Stimulated activated CD8-positive, alpha-beta memory T cell treated with anti-CD3 and anti-CD28 coated beads, Interleukin-12 subunit alpha, Interleukin-12 subunit beta, amount 100 ng/mL, for 24 hours (primary cell): ENCODE measurements around the gene DTWD1.
"Not testable (repeated sequence)": the region's sequence is repeated elsewhere in the genome, so short reads cannot be mapped to it uniquely, and the experiment has no call there.

ENCODE experiments used
- DNase-seq: peaks from one replicate; pipeline ENCODE4 v3.0.0-alpha.2; 2020; ENCODE audit errors: extremely low read depth

DTWD1 gene

DNA sequence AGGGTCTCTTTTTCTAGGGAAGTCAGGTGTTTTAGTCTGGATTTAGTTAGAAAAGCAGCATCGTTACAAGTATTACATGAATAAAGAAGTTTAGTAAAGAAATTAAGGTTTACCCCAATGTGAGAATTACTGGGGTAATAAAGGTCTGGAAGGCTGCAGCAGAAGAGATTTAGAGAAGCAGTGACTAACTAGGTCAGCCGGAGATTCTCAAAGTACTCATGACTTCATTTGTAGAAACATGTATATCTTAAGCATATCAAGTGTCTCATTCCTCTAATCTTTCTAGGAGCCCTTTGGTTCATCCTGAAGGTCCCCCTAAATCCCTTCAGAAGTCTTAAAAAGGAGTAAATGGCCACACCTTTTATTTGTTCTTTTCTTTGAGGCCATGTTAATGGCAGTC lies 26.0 kb downstream of the DTWD1 start:
- DNase-seq, result no peak

DNA sequence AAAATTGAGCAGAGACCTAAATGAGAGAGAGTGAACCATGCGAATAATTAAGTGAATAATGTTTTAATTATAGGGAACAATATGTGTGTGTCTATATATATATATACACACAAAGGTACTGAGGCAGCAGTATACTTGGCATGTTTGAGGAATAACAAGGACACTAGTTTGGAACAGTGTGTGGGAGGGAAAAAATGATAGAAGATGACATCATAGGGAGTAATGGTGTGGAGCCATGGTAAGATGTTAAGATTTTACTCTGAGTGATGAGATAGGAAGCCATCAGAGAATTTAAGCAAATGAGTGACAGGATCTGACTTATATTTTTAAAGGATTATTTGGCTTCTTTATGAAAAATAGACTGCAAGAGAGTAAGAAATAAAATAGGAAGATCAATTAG lies 29.1 kb downstream of the DTWD1 start:
- no peak for DNase-seq

DNA sequence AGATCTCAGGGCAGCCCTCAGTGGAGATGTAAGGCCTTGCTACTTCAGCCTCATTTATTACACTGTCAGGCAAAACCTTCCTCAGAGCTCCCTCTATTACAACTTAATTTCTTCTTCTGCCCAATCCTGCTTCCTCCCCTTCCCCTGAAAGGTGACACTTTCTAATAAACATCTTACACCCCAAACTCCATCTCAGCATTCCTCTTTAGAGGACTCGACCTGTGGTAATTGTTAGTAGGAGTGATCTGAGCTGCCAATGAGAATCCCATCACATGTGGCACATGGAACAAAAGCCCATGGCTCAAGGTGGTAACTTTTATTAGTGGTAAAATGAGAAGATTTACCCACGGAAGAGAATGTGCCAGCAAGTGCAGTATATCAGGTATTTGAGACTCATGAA lies 29.8 kb downstream of the DTWD1 start:
- no peak for DNase-seq

DNA sequence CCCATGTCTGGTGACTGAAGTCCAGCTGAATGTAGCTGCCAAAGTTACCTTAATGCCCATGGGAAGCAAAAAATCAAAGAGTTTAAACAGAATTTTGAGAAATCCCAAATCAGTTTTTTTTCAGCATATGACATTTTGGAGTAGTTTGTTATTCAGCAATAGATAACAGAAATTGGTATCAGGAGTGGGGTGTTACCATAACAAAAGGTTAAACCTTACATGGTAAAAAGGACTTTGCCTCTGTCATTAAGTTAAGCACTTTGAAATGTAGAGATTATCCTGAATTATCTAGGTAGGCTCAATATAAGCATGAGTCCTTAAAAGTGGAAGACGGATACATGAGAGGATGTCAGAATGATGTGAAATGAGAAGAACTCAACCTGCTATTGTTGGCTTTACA lies 32.1 kb downstream of the DTWD1 start:
- DNase-seq, result no peak

DNA sequence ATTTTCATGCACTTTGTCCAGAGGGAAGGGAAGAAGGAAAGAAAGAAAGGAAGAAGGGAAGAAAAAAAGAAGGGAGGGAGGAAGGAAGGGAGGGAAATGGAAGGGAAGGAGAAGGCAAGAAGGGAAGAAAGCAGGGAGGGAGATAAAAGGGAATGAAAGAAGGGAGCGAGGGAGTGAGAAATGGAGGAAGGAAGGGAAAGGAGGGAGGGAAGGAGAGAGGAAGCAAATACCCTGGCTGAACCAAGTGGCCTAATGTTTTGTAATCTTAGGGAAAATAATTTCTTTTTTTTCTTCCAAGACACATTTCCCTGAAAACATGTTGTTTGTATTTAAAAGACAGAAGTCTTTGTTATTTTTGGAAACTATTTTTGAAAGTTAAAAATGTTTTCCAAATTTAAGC lies 35.9 kb downstream of the DTWD1 start:
- DNase-seq, result no peak

DNA sequence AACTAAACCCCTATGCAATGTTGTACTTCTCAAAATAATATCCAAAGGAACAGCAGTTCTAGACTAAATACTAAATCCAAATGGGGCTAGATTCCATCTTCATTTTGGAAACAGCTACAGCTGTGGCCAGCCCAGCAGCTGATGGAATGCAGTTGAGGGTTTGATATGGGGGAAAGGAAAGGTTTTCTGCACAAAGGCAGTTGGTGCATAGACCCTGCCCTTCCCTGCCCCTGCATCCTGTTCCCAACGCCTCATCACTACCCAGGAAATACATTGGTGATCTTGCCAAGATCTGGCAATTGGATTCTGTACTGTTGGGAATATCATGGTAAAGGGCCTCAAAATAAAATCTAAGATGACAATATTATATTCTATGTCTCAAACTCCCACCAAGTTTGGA lies 43.9 kb downstream of the DTWD1 start:
- DNase-seq, result no peak

DNA sequence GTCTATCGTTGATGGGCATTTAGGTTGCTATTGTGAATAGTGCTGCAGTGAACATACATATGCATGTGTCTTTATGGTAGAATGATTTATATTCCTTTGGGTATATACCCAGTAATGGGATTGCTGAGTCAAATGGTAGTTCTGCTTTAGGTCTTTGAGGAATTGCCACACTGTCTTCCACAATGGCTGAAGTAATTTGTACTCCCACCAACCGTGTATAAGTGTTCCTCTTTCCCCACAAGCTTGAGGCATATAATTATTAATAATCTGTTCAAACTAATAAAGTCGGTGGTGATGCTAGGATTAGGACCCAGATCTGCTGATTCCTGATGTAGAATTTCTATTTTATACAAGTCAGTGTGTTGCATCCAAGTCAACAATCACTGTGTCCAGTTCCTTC lies 45.6 kb downstream of the DTWD1 start:
- DNase-seq, result not testable (repeated sequence)

DNA sequence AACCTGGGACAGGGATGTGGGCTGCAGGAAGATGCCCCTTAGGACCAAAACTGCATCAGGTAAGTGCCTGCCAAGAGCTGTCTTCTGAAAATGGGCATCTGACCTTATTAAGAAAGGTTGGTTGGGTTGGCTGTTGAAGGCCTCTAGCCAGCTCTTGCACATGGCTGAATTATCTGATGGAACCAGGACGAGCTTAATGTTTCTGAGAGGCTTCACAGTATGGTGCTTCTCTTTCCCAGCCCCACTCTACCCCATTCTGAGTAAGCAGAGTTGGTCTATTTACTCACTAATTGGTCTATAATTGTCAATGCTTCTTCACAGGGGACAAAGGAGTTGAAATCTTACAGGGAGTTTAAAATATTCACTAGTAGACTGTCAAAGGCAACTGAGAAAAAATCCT lies 48.4 kb downstream of the DTWD1 start:
- no peak for DNase-seq

DNA sequence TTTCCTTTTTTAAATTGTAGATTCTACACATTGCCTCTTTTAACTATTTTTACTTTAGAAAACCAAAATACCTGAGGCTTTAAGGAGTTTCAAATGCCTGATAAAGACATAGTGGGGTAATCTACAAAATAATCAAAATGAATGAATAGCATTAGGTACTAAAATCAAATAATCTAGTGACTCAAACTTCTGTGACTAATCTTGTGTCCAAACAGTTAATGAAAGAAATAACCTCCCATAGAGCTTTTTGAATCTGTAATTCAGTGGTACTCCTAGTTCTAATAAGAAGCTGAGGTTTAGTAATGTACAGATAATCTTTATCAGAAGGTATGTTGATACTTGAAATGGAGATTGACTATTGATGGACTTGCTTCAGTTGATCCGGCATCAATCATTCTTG lies 53.0 kb downstream of the DTWD1 start:
- DNase-seq, result no peak

DNA sequence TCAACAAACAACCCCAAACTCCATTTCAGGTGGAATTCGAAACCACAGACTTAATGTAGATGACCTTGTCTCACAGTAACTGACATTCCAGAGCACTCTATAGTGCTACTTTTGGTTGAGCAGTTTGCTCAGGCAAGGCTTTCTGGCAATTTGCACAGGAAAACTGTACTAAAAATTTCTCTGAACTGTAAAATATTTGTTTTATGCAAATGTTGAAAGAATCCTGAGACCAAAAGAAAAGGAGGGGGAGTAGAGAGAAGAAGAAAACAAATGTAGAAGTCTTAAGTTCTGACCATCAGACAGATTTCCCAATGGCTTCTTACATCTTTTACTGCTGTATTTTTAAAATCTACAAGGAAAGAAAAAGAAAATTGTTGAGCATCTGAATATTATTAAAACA lies 53.5 kb downstream of the DTWD1 start:
- no peak for DNase-seq

DNA sequence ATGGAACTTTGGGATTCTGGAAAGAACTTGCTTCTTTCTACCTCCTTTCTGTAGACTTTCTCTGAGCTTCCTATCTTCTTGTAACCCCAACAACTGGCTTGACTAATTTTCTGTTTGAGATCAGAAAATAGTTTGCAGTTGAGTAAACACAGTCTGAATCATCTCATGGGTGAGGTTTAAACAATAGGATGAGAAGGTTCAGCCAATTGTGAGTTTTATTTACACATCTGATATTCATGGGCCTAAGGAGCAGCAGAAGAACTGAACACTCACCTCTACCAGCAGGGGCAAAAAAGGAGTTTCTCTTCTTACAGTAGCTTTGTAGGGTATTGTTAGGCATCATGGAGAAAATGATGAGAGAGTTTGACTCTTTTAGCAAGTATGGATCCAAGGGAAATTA lies 54.2 kb downstream of the DTWD1 start:
- DNase-seq, result no peak

DNA sequence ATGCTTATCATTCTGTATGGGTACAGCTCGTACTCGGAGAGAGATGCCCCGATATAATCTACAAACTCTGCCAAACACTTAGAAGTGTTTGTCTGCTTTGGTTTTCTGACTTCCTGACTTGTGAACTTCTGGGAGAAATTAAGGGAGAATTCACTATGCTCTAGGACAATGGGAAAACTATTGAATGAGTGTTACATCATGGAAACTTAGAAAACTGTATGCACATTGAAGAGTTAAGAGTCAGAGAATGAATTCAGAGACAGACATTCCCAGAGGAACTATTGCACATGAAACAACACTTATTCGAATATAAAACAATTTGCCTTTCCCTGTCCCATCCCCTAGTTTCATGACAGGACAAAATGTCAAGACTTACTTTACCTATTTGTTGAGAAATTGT lies 57.8 kb downstream of the DTWD1 start:
- no peak for DNase-seq

DNA sequence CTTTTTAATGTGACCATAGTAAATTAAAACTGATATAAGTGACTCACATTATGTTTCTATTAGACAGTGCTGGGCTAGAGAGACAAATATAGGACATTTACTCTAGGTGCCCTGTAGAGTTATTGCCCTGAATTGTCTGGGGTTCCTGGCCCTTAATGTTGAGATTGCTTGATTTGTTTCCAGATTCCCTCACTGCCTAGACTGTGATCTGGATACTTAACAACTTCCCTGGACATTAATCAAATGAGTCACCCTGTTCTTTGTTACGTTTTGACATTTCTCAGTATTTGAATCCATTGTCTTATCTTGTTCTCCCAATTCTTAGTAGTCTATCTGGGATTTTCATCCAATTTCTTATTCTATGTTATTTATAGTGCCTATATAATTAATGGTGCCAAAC lies 65.8 kb downstream of the DTWD1 start:
- DNase-seq, result no peak

DNA sequence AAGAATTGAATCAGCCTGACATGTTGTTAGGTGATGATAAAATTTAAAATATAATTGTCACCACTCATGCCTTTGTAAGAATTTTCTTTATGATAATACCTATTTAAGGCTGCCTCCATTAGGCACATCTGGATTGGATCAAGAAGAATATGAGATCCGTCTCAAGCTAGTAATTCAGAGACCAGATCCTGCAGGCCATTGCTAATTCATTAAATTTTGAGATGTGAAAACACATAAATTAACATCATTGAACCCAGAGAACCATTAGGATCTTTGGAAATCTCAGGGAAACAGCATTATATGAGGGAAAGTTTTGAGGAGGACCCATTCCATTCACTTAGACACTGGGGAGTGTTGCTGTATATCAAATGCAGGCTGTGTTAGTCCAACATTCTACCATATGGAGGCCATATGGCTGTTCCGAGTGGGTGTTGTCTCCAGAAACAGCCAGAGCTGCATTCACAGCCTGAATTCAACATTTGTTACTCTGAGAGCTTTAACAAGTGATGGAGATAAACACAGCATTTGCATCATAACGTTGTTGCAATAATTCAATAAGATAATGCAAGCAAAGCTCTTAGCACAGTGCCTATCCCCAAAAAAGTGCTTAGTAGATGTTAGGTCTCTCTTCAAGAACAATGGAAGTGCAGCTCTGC lies 67.4 kb downstream of the DTWD1 start:
- no peak for DNase-seq

DNA sequence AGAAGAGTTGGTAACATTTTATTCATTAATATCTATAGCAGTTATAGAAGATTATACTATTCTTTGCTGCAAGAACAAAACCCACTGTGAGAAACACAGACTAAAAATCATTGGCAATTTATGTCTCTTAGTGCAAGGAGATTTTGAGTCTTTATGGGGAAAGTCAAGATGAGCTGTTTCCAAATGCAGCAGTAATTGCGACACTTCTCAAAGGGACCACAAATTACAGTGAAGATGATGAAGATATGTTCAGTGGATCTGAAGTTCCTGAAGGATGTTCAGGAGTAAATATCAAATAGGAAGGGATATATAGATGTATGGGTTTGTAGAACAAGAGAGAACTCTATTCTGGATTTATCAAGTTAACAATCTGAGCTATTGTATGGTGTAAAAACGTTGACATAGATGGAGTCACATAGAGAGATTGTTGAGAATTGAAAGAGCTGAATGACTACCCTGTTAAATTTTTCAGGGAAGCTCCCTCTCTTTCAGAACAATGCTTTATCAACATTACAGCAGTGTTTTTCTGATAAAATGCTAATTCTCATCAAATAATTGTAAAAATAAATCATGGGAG lies 71.8 kb downstream of the DTWD1 start:
- DNase-seq, result no peak

DNA sequence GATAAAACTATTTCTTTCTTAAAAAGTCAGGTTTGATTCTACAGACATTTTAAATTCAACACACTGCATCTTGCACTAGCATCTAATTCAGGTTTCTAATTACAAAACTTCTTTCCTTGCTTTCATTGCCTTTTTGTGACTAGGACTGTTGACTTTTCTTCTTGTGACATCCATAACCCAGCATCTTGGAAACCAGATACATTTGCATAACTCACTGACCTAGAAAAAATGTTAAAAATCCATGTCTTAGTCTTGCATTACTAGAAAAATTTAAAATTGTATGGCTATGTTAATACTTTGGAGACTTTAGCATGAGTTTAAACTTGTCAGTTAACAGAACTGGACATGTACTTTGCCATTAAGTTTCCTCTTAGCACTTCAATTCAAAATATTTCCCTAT lies 72.7 kb downstream of the DTWD1 start:
- no peak for DNase-seq

DNA sequence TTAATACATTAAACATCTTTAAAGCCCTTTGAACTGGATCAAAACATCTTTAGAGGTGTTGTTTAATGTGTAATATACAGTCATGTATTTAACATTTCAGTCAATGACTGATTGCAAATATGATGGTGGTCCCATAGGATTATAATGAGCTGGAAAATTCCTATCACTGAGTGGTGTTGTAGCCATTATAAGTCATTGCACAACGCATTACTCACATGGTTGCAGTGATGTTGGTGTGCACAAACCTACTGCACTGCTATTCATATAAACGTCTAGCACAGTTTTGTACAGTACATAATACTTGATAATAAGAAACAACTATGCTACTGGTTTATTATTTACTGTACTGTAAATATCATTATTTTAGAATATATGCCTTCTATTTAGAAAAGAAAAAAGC lies 75.6 kb downstream of the DTWD1 start:
- DNase-seq, result no peak

DNA sequence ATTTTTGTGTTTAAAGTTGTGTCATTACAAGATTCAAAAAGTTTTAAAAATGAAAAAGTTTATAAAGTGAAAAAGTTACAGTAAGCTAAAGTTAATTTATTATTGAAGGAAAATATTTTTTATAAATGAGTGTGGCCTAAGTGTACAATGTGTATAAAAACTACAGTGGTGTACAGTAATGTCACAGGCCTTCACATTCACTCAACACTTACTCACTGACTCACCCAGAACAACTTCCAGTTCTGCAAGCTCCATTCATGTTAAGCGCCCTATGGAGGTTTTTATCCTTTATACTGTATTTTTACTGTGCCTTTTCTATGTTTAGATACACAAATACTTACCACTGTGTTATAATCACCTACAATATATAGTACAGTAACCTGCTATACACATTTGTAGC lies 76.3 kb downstream of the DTWD1 start:
- DNase-seq, result no peak

DNA sequence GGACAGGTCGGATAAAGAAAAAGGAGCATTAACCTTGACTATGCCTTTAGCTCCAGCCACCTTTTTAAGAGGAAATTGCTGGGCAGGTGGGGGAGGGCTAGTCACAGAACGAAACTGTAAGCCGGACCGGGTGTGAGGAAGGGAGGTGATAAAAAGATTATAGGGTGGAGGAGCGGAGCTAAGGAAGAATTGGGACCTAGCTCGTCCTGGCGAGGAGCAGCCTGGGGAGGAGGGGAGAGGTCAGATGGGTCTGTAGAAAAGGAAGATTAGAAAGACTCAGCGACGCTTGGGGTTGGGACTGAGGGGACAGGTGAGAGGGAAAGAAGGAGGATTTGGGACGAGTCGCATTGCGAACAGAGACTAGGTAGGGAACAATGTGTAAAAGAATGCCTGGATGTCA lies 82.1 kb downstream of the DTWD1 start:
- DNase-seq, result not testable (repeated sequence)
